ENCODE measurements around the gene RPL14. TPM values are rescaled to one million over a fixed set of nuclear protein-coding genes. Genes with fewer than 3 reads are reported as not detected.

The RPL14 gene
- polyA plus RNA-seq, 4 donors: 1,014 to 1,543 (median 1,365) TPM

DNA sequence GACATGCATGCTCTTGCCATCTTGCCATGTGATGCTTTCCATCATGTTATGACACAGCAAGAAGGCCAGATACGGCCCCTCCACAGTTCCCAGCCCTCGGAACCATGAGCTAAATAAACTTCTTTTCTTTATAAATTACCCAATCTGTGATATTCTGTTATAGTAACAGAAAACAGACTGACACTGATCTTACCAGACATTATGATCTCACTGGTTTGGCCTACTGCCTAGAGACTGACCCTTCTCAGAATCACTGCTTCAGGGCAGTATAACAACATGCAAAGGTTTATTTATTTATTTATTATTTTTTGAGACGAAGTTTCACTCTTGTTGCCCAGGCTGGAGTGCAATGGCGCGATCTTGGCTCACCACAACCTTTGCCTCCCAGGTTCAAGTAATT is 33.8 kb downstream of the RPL14 start:
- 88 to 97% (median 96%) methylated on average over 5 of the region's 5 CpGs for WGBS, 3 donors
- DNase-seq: no peak
- H3K36me3 ChIP-seq (ENCODE audit: control insufficient read depth in 3 of 3, insufficient read depth in 2 of 3, low read depth in 1 of 3, low read length in 3 of 3): peaks cover 3 to 17% (median 9%) of the 10 kb centered on the region in 3 donors
- no peak overlapping the region for H3K4me3 ChIP-seq (ENCODE audit: low read depth in 1 of 3, low read length in 3 of 3)
- no peaks in the 10 kb centered on the region for H3K27me3 ChIP-seq (ENCODE audit: control insufficient read depth in 3 of 3, insufficient read depth in 3 of 3, low read length in 3 of 3)
- FAIRE-seq: no peak
- peaks cover 2 to 22% of the 10 kb centered on the region in 2 donors for H3K9me3 ChIP-seq (ENCODE audit: control insufficient read depth in 2 of 2, insufficient read depth in 1 of 2, low read depth in 1 of 2, low read length in 1 of 2)
- H3K27ac ChIP-seq (ENCODE audit: low read depth in 1 of 3, low read length in 2 of 3): no peak overlapping the region
- H3K4me1 ChIP-seq (ENCODE audit: control insufficient read depth in 3 of 3, insufficient read depth in 2 of 3, low read depth in 1 of 3, low read length in 2 of 3): no peaks in the 10 kb centered on the region

DNA sequence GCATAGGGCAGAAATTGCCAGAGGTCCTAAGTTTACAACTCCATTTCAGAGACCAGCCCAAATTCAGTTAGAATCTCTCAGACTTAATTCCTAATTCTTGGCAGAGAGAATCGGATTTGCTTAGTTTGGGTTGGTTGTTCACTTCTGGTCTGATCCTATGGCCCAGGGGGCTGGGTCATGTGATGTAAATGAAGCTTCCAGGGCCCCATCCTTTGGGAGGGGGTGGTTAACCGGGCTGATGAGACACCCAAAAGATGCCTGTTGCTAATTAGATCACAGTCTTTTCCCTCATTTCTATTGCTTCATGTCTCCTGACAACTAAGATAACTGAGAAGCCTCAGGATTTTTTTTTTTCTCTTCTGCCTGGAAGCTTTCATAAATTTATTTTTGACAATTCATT is 37.6 kb downstream of the RPL14 start:
- H3K4me1 ChIP-seq (ENCODE audit: control insufficient read depth in 3 of 3, insufficient read depth in 2 of 3, low read depth in 1 of 3, low read length in 2 of 3): no peaks in the 10 kb centered on the region
- H3K36me3 ChIP-seq (ENCODE audit: control insufficient read depth in 3 of 3, insufficient read depth in 2 of 3, low read depth in 1 of 3, low read length in 3 of 3): no peaks in the 10 kb centered on the region
- no peaks in the 10 kb centered on the region for H3K27me3 ChIP-seq (ENCODE audit: control insufficient read depth in 3 of 3, insufficient read depth in 3 of 3, low read length in 3 of 3)
- FAIRE-seq (no peak), DNase-seq (no peak)
- no peak overlapping the region for H3K27ac ChIP-seq (ENCODE audit: low read depth in 1 of 3, low read length in 2 of 3)
- no peak overlapping the region for H3K4me3 ChIP-seq (ENCODE audit: low read depth in 1 of 3, low read length in 3 of 3)
- WGBS, 3 donors: 62 to 71% (median 70%) methylated on average over 2 of the region's 2 CpGs
- no peaks in the 10 kb centered on the region for H3K9me3 ChIP-seq (ENCODE audit: control insufficient read depth in 2 of 2, insufficient read depth in 1 of 2, low read depth in 1 of 2, low read length in 1 of 2)

DNA sequence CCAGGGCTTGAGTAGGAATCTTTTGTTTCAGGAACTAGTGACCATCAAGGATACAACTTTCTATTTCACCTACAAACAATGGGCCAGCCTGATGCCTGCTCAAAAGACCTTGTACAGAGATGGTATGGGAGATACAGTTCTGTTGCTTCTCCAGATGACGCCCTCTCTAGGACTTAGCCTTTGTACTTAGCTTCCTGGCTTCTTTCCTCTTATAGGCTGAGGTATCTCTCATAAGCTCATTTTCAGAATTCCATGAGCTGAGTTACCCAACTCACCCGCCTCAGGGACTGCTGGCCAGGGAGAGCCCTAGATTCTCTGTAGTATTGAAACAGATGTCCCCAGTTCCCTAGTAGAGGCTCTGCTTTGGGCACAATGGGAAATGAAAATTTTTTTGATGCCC is 40.1 kb downstream of the RPL14 start:
- H3K27me3 ChIP-seq (ENCODE audit: control insufficient read depth in 3 of 3, insufficient read depth in 3 of 3, low read length in 3 of 3): no peaks in the 10 kb centered on the region
- no peak for FAIRE-seq

DNA sequence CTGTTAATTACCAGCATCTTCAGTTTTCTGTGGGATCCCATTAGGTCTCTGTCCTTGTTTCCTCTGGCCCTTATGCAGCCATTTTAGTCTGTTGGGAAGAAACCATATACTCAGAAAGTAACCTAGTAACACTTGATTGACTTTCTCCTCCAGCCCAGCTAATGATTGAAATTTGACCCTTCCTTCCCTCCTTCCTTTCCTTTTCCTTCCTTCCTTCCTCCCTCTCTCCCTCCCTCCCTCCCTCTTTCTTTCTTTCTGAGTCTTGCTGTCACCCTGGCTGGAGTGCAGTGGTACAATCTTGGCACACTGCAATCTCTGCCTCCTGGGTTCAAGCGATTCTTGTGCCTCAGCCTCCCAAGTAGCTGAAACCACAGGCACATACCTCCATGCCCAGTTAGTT is 42.8 kb downstream of the RPL14 start:
- FAIRE-seq: no peak
- DNase-seq: no peak
- Histone ChIP-seq H3K36me3 (ENCODE audit: control insufficient read depth in 3 of 3, insufficient read depth in 2 of 3, low read depth in 1 of 3, low read length in 3 of 3) (no peaks in the 10 kb centered on the region), H3K9me3 (ENCODE audit: control insufficient read depth in 2 of 2, insufficient read depth in 1 of 2, low read depth in 1 of 2, low read length in 1 of 2) (no peaks in the 10 kb centered on the region), H3K4me1 (ENCODE audit: control insufficient read depth in 3 of 3, insufficient read depth in 2 of 3, low read depth in 1 of 3, low read length in 2 of 3) (no peaks in the 10 kb centered on the region), H3K27me3 (ENCODE audit: control insufficient read depth in 3 of 3, insufficient read depth in 3 of 3, low read length in 3 of 3) (no peaks in the 10 kb centered on the region), H3K4me3 (ENCODE audit: low read depth in 1 of 3, low read length in 3 of 3) (no peak overlapping the region), H3K27ac (ENCODE audit: low read depth in 1 of 3, low read length in 2 of 3) (no peak overlapping the region)
- WGBS, 3 donors: 96 to 100% (median 97%) methylated on average over 1 of the region's 1 CpG

More for the DNA sequence above, 40.1 kb downstream of the RPL14 start:
- WGBS, 3 donors: 94 to 96% (median 95%) methylated on average over 2 of the region's 2 CpGs
- no peak overlapping the region for H3K27ac ChIP-seq (ENCODE audit: low read depth in 1 of 3, low read length in 2 of 3)
- no peak overlapping the region for H3K4me3 ChIP-seq (ENCODE audit: low read depth in 1 of 3, low read length in 3 of 3)
- no peak for DNase-seq
- no peaks in the 10 kb centered on the region for H3K36me3 ChIP-seq (ENCODE audit: control insufficient read depth in 3 of 3, insufficient read depth in 2 of 3, low read depth in 1 of 3, low read length in 3 of 3)
- no peaks in the 10 kb centered on the region for H3K4me1 ChIP-seq (ENCODE audit: control insufficient read depth in 3 of 3, insufficient read depth in 2 of 3, low read depth in 1 of 3, low read length in 2 of 3)
- no peaks in the 10 kb centered on the region for H3K9me3 ChIP-seq (ENCODE audit: control insufficient read depth in 2 of 2, insufficient read depth in 1 of 2, low read depth in 1 of 2, low read length in 1 of 2)

DNA sequence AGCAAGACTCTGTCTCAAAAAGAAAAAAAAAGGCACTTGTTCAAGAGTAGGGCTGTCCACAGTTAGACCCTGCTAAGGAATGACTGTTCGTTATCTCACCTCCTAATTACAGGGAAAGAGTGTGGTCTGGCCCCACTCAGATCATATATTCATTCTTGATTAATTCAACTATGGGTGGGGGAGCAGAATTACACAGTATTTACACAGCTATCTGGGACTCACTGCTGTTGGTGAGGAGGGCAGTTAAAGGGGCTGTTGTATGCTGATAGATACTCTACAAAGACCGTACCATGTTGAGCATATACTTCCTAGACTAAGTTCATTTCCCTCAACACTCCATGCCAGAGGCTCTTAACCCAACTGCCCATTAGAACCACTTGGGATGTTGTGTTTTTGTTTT is 44.9 kb downstream of the RPL14 start:
- no peaks in the 10 kb centered on the region for H3K27me3 ChIP-seq (ENCODE audit: control insufficient read depth in 3 of 3, insufficient read depth in 3 of 3, low read length in 3 of 3)
- H3K4me3 ChIP-seq (ENCODE audit: low read depth in 1 of 3, low read length in 3 of 3): no peak overlapping the region
- FAIRE-seq (no peak), DNase-seq (no peak)
- no peaks in the 10 kb centered on the region for H3K9me3 ChIP-seq (ENCODE audit: control insufficient read depth in 2 of 2, insufficient read depth in 1 of 2, low read depth in 1 of 2, low read length in 1 of 2)
- 86 to 94% (median 94%) methylated on average over 2 of the region's 2 CpGs for WGBS, 3 donors
- peaks cover 0 to 3% (median 0%) of the 10 kb centered on the region in 3 donors for H3K4me1 ChIP-seq (ENCODE audit: control insufficient read depth in 3 of 3, insufficient read depth in 2 of 3, low read depth in 1 of 3, low read length in 2 of 3)
- H3K36me3 ChIP-seq (ENCODE audit: control insufficient read depth in 3 of 3, insufficient read depth in 2 of 3, low read depth in 1 of 3, low read length in 3 of 3): no peaks in the 10 kb centered on the region
- no peak overlapping the region for H3K27ac ChIP-seq (ENCODE audit: low read depth in 1 of 3, low read length in 2 of 3)

DNA sequence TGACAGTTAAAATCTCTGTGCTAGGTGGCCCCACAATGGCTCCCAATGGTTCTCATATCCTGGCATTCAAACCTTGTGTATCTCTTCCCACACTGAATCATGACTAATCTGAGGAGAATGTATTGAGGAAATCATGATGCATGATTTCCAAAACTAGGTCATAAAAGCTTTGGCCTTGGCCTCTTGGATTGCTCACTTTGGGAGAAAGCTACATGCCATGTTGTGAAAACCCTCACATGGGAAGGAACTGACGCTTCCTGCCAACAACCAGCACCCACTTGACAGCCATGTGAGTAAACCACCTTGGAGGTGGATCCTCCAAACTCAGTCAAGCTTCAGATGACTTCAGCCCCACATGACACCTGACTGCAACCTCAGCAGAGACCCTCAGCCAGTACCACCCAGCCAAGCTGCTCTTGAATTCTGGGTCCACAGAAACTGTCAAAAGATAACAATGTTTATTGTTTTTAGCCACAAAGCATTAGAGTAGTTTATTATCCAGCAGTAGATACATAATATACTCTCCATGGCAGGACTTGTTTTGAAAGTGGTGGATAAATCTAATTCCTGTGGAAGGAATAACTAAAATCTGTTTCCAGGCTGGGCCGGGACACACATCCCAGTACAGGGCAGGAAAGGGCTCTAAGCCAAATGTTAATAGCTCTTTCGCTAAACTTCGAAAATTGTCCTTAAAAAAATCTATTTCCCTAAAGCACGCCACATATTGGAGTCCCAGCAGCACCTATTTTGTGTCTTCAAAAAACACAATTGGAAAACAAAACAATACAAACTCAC is 47.7 kb downstream of the RPL14 start:
- peak overlapping the region in 1 of 3 donors; percentile 54 for H3K4me3 ChIP-seq (ENCODE audit: low read depth in 1 of 3, low read length in 3 of 3)
- no peaks in the 10 kb centered on the region for H3K27me3 ChIP-seq (ENCODE audit: control insufficient read depth in 3 of 3, insufficient read depth in 3 of 3, low read length in 3 of 3)
- FAIRE-seq: no peak
- H3K9me3 ChIP-seq (ENCODE audit: control insufficient read depth in 2 of 2, insufficient read depth in 1 of 2, low read depth in 1 of 2, low read length in 1 of 2): no peaks in the 10 kb centered on the region
- peaks cover 0 to 3% (median 0%) of the 10 kb centered on the region in 3 donors for H3K4me1 ChIP-seq (ENCODE audit: control insufficient read depth in 3 of 3, insufficient read depth in 2 of 3, low read depth in 1 of 3, low read length in 2 of 3)
- 45 to 72% (median 59%) methylated on average over 5 of the region's 5 CpGs for WGBS, 3 donors
- H3K27ac ChIP-seq (ENCODE audit: low read depth in 1 of 3, low read length in 2 of 3): peak overlapping the region in 1 of 3 donors; percentile 53
- H3K36me3 ChIP-seq (ENCODE audit: control insufficient read depth in 3 of 3, insufficient read depth in 2 of 3, low read depth in 1 of 3, low read length in 3 of 3): peaks cover 0 to 7% (median 0%) of the 10 kb centered on the region in 3 donors
- peak; percentile 17 to 32 for DNase-seq

DNA sequence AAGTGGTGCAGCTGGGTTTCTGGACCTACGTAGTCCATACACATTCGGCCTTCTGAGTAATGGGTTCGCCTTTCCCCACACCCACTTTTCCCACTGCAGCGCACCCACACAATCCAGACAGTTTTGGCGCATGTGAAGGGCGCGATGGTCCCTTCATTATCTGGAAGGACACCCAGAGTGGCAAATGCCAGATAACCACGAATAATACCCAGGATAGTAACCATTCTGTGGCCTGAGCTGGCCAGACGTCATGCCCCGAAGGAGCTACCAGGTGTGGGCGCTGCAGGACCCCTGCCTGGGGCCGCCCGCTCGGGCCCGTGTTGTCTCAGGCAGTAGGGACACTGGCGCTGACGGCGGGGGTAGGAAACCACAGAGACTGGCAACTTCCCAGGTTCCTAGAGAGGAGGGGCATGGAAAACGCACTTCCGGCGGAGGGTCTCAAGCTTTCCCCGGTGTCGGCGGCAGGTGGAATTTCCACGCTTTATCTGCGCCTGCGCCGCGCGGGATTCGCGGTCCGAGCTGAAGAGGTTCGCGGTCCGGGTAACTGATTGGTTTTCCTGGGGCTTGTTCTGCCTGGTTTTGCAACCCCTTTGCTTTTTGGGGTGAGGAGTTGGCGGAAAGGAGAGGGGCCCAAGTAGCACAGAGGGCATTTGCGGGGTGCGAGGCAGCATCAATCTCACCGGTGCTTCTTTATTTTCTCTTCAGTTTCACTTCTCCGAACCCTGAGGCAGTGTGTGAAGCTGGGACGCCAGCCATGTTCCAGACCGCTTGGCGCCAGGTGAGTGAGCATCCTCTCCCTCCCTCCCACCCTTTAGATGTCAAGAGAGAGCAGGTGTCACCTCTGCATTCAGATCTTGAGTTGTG is 48.7 kb downstream of the RPL14 start, which contains the start of gene ZNF620:
Gene ZNF620 (plus strand): TSS at position 441 of the 864 bp plus-strand sequence. CDS start 314 bp downstream, at position 755.
- Histone ChIP-seq H3K36me3 (ENCODE audit: control insufficient read depth in 3 of 3, insufficient read depth in 2 of 3, low read depth in 1 of 3, low read length in 3 of 3) (peaks cover 0 to 10% (median 0%) of the 10 kb centered on the region in 3 donors), H3K9me3 (ENCODE audit: control insufficient read depth in 2 of 2, insufficient read depth in 1 of 2, low read depth in 1 of 2, low read length in 1 of 2) (no peaks in the 10 kb centered on the region), H3K27me3 (ENCODE audit: control insufficient read depth in 3 of 3, insufficient read depth in 3 of 3, low read length in 3 of 3) (no peaks in the 10 kb centered on the region), H3K4me3 (ENCODE audit: low read depth in 1 of 3, low read length in 3 of 3) (peak within 1 kb of the TSS; percentile 54 to 66 (median 65)), H3K27ac (ENCODE audit: low read depth in 1 of 3, low read length in 2 of 3) (peak within 1 kb of the TSS; percentile 36 to 83 (median 82)), H3K4me1 (ENCODE audit: control insufficient read depth in 3 of 3, insufficient read depth in 2 of 3, low read depth in 1 of 3, low read length in 2 of 3) (peaks cover 0 to 3% (median 0%) of the 10 kb centered on the region in 3 donors)
- DNase-seq (peak; percentile 85 to 94), FAIRE-seq (no peak)
- 4 to 6% (median 5%) methylated on average over 44 of the region's 44 CpGs for WGBS, 3 donors

DNA sequence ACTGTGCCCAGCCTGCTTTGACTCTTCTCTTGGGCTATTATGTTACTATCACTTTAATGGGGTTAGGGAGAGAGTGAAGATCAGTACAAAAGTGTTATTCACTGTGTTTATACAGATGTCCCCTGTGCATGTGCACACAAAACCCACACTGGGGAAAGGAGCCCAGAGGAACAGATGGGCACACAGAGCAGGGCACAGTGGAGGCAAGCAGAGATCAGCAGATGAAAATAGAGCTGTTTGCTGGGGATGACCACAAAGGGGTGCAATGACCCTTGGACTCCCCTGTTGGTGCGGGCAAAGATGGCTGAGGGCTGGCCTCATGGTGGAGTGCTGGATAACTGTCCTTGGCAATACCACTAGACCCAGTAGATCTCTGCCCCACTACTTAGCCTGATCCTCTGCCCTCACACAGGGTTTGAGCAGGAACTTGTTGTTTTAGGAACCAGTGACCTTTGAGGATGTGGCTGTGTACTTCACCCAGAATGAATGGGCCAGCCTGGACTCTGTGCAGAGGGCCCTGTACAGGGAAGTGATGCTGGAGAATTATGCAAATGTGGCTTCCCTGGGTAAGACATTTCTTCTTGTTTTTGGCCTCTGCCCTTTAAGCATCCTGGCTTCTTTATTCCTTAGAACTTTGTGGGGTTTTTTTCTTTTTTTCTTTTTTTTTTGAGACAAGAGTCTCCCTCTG is 54.0 kb downstream of the RPL14 start:
- no peak for DNase-seq
- Histone ChIP-seq H3K36me3 (ENCODE audit: control insufficient read depth in 3 of 3, insufficient read depth in 2 of 3, low read depth in 1 of 3, low read length in 3 of 3) (peaks cover 0 to 37% (median 2%) of the 10 kb centered on the region in 3 donors), H3K9me3 (ENCODE audit: control insufficient read depth in 2 of 2, insufficient read depth in 1 of 2, low read depth in 1 of 2, low read length in 1 of 2) (no peaks in the 10 kb centered on the region), H3K4me1 (ENCODE audit: control insufficient read depth in 3 of 3, insufficient read depth in 2 of 3, low read depth in 1 of 3, low read length in 2 of 3) (no peaks in the 10 kb centered on the region), H3K27me3 (ENCODE audit: control insufficient read depth in 3 of 3, insufficient read depth in 3 of 3, low read length in 3 of 3) (no peaks in the 10 kb centered on the region), H3K27ac (ENCODE audit: low read depth in 1 of 3, low read length in 2 of 3) (no peak overlapping the region), H3K4me3 (ENCODE audit: low read depth in 1 of 3, low read length in 3 of 3) (no peak overlapping the region)
- FAIRE-seq: no peak
- 90 to 94% (median 94%) methylated on average over 1 of the region's 1 CpG for WGBS, 3 donors
